NK-92 (cell line): ENCODE results near the gene SEMA4D.
"Not testable (repeated sequence)": the region's sequence is repeated elsewhere in the genome, so short reads cannot be mapped to it uniquely, and the experiment has no call there.

ENCODE experiments used
- DNase-seq: peaks from one replicate; lab custom pipeline; 2025; ENCODE audit not compliant: unreplicated experiment; lab: John Stamatoyannopoulos, UW

Gene SEMA4D

GRCh38 chr9:89483592-89484474, 14.1 kb downstream of the SEMA4D start:
- DNase-seq, result no peak

GRCh38 chr9:89482901-89483361, 15.0 kb downstream of the SEMA4D start:
- DNase-seq, result no peak

GRCh38 chr9:89482056-89482851, 15.7 kb downstream of the SEMA4D start:
- no peak for DNase-seq

GRCh38 chr9:89481538-89481915, 16.4 kb downstream of the SEMA4D start:
- DNase-seq, result no peak

GRCh38 chr9:89480825-89481537, 16.9 kb downstream of the SEMA4D start:
- DNase-seq, result no peak

GRCh38 chr9:89480372-89480771, 17.5 kb downstream of the SEMA4D start:
- not testable (repeated sequence) for DNase-seq

GRCh38 chr9:89479669-89480011, 18.3 kb downstream of the SEMA4D start:
- not testable (repeated sequence) for DNase-seq

- no peak for DNase-seq
These were observed 18.9 kb downstream of the SEMA4D start for GRCh38 chr9:89478821-89479668.

- DNase-seq, result no peak
These were observed 19.9 kb downstream of the SEMA4D start for GRCh38 chr9:89477811-89478630.

- DNase-seq, result no peak
These were observed 20.5 kb downstream of the SEMA4D start for GRCh38 chr9:89477384-89477783.

- DNase-seq, result no peak
These were observed 21.4 kb downstream of the SEMA4D start for GRCh38 chr9:89476546-89476945.

- no peak for DNase-seq
These were observed 21.9 kb downstream of the SEMA4D start for GRCh38 chr9:89475891-89476440.

GRCh38 chr9:89474939-89475338, 23.0 kb downstream of the SEMA4D start:
- no peak for DNase-seq

GRCh38 chr9:89473762-89474469, 24.0 kb downstream of the SEMA4D start:
- no peak for DNase-seq

GRCh38 chr9:89471796-89472320, 26.1 kb downstream of the SEMA4D start:
- not testable (repeated sequence) for DNase-seq

GRCh38 chr9:89471390-89471789, 26.5 kb downstream of the SEMA4D start:
- DNase-seq, result no peak

GRCh38 chr9:89470224-89470839, 27.6 kb downstream of the SEMA4D start:
- DNase-seq, result no peak

- DNase-seq, result no peak
These were observed 28.9 kb downstream of the SEMA4D start for GRCh38 chr9:89469003-89469402.
